Epithelial cell of proximal tubule (primary cell): ENCODE data around the gene CAMSAP3. TPM values are rescaled to one million over a fixed set of nuclear protein-coding genes. Genes with fewer than 3 reads are reported as not detected.

Experiments used
- DNase-seq: peaks from one replicate; pipeline ENCODE4 v3.0.0-alpha.2; 2011; ENCODE audit warnings: low read depth
- H3K4me3 ChIP-seq: 2 replicates; pipeline ENCODE4 v1.5.1; 2011; ENCODE audit warnings: low read depth, mild to moderate bottlenecking, low read length
- CTCF ChIP-seq: conservative IDR thresholded peaks from 2 replicates; pipeline ENCODE4 v1.5.1; 2012; ENCODE audit warnings: low read depth, mild to moderate bottlenecking, low read length
- total RNA-seq: library from RNA; depleted of rRNA; stranded (reverse); fragments of >200 nt; gene quantifications from 2 replicates; pipeline ENCODE4 v1.2.3, GENCODE V29; 2015

Gene CAMSAP3
- total RNA-seq, 1 donor from 2014 or later: 12.4 TPM

DNA sequence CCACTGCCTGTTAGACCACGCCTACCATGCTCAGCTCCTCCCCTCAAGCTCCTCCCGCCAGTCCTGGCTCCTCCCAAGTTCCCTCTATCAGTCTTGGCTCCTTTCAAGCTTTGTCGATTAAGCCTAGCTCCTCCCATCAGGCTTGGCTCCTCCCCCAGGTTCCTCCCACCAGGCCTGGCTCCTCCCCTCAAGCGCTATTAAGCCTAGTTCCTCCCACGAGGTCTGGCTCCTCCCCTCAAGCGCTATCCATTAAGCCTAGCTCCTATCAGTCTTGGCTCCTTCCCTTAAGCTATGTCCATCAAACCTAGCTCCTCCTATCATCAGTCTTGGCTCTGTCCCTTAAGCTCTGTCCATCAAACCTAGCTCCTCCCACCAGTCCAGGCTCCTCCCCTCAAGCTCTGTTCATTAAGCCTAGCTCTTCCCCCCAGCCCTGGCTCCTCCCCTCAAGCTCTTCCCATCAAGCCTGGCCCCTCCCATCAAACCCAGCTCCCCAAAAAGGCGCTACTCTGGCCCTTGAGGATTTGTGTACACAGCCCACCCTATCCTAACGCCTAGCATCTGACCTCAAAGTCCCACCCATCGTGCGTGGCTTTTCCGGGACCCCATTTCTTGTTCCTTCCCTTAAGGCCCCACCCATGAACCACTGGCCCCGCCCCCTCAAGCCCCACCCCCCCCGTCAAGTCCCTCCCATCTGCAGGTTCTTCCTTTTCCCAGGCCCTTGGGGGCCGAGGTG lies 10.0 kb downstream of the CAMSAP3 start:
- no peak overlapping the region for H3K4me3 ChIP-seq
- no peak for DNase-seq
- TF ChIP-seq CTCF: no peak

GRCh38 chr19:7606289-7606688 lies 10.6 kb downstream of the CAMSAP3 start:
- no peak for TF ChIP-seq CTCF
- DNase-seq: no peak
- H3K4me3 ChIP-seq: no peak overlapping the region

GRCh38 chr19:7607212-7607873 lies 11.7 kb downstream of the CAMSAP3 start:
- no peak for TF ChIP-seq CTCF
- no peak for DNase-seq
- H3K4me3 ChIP-seq: no peak overlapping the region

DNA sequence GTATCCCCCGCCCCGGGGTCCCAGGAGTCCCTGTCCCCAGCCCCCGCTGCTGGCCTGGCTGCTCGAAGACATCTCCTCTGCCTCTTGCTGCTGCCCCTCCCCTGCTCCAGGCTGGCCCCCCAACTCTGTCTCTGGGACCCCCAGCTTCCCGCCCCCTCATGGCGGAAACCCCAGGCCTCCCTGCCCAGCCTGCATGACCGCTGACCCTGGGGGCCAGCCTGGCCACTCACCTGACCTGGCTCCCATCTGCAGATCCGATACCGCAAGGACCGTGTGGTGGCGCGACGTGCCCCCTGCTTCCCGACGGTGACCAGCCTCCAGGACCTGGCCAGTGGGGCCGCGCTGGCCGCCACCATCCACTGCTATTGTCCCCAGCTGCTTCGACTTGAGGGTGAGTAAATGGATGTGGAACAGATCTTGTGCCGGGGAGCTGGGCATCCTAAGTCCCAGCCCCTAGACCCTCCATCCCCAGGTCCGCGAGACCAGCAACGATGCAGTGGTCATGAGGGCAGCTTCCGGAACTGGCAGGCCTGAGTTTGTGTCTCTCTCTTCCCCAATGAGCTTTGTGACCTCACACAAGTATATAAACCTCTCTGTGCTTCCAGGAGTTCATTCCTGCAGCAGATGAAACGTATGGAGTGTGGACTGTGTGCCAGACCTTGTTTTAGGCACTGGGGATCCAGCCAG lies 12.4 kb downstream of the CAMSAP3 start:
- H3K4me3 ChIP-seq: no peak overlapping the region
- no peak for TF ChIP-seq CTCF
- DNase-seq: no peak

DNA sequence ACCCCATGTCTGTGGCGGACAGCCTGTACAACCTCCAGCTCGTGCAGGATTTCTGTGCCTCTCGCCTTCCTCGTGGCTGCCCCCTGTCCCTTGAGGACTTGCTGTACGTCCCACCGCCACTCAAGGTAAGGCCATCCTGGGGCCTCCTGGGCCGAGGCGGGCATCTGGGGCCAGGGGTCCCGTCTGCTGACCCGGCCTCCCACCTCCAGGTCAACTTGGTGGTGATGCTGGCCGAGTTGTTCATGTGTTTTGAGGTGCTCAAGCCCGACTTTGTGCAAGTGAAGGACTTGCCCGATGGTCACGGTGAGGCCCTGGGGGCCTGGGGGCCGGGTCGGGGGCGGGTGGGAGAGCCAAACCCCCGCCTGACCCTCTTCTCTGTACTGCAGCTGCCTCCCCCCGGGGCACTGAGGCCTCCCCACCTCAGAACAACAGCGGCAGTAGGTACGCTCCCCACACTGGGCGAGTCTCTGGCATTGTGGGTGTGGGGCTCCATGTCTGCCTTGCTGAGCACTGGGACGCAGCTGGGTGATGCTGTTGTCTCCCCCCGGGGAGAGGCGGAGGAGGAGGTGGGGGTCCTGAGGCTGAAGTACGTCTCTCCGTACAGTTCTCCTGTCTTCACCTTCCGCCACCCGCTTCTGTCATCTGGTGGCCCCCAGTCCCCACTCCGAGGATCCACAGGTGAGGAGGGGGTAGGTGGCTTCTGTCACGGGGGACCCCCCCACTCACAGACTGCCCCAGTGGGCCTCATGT lies 15.0 kb downstream of the CAMSAP3 start:
- TF ChIP-seq CTCF: no peak
- no peak for DNase-seq

GRCh38 chr19:7611541-7612279 lies 16.0 kb downstream of the CAMSAP3 start:
- no peak for TF ChIP-seq CTCF
- DNase-seq: no peak
- no peak overlapping the region for H3K4me3 ChIP-seq

More for the DNA sequence above, 15.0 kb downstream of the CAMSAP3 start:
- H3K4me3 ChIP-seq: no peak overlapping the region
